Germinal center (tissue), 1 donor: Measurements from ENCODE around the gene ARMC3.
A peak's percentile ranks its signal among the peaks of the same experiment; 100 is the strongest.
"Not testable (repeated sequence)": the region's sequence is repeated elsewhere in the genome, so short reads cannot be mapped to it uniquely, and the experiment has no call there.

Experiments
- DNase-seq: peaks from one replicate; pipeline ENCODE4 v3.0.0; 2012; ENCODE audit warnings: mixed read lengths, low spot score

ARMC3 gene, protein sequence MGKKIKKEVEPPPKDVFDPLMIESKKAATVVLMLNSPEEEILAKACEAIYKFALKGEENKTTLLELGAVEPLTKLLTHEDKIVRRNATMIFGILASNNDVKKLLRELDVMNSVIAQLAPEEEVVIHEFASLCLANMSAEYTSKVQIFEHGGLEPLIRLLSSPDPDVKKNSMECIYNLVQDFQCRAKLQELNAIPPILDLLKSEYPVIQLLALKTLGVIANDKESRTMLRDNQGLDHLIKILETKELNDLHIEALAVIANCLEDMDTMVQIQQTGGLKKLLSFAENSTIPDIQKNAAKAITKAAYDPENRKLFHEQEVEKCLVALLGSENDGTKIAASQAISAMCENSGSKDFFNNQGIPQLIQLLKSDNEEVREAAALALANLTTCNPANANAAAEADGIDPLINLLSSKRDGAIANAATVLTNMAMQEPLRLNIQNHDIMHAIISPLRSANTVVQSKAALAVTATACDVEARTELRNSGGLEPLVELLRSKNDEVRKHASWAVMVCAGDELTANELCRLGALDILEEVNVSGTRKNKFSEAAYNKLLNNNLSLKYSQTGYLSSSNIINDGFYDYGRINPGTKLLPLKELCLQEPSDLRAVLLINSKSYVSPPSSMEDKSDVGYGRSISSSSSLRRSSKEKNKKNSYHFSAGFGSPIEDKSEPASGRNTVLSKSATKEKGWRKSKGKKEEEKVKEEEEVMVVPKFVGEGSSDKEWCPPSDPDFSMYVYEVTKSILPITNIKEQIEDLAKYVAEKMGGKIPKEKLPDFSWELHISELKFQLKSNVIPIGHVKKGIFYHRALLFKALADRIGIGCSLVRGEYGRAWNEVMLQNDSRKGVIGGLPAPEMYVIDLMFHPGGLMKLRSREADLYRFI

DNA sequence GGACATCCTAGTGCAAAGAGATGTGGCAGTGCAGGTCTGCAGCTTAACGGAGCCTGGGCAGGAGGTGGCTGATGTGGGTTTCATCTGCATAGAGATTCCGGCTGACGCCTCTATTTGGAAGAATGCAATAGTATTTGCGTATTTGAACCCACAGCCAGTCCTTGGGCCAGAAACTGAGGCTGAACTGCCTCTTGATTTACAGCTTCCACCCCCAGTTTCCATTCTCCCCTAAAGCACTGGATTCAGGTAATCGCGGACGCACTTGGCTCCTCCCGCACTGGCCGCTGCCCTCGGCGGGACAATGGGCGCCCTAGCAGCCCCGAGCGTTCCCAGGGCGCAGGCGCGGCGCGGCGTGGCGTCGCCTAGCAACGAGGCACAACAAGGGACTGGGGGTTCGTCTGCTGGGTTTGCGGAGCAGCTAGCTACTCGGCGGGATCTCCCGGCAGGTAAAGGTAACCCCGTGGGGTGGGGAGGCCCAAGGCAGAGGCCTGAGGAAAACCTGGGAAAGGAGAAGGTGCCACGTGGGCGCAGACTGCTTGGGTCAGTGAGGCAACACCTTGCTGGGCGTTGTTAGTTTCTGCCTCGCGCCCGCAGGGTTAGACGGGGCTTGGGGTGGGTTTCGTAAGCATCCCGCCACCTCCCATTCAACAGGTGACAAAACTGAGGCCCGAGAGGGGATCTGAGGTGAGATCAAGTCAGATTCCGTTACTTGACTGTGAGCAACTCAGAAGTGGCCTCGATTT lies at the start of gene ARMC3:
TSS of gene ARMC3 (plus strand) at position 393 of the 743 bp plus-strand sequence. CDS start 3,944 bp downstream, outside the sequence.
- DNase-seq, result peak; percentile 52

DNA sequence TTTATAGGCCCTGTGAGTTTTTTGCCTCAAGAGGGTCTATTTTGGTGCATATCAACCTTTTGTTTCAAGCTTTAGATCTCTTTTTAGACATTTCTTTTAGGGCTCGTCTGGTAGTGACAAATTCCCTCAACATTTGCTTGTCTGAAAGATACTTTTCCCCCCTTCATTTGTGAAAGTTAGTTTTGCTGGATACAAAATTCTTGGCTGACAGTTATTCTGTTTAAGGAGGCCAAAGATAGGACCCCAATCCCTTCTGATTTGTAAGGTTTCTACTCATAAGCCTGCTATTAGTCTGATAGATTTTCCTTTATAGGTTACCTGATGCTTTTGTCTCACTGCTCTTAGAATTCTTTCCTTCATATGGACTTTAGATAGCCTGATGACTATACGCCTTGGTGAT lies 36.1 kb upstream of the ARMC3 start:
- DNase-seq, result no peak

DNA sequence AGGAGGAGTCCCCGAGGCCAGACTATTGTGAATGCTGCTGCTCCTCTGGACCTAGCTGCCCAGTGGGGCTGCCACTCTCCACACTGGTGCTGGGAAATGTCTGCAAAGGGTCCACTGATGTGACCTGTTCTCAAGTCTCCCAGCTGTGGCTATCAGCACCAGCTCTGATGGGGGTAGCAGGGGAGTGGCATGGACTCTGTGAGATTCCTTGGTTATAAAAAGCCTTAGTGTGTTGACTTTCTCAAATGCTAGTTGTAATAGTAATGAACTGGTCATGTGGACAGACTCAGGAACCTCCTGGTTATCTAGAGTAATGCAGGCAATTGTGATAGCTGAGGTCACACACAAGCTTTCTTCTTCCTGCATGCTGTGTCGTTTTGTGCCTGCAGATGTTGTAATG lies 34.1 kb upstream of the ARMC3 start:
- no peak for DNase-seq

DNA sequence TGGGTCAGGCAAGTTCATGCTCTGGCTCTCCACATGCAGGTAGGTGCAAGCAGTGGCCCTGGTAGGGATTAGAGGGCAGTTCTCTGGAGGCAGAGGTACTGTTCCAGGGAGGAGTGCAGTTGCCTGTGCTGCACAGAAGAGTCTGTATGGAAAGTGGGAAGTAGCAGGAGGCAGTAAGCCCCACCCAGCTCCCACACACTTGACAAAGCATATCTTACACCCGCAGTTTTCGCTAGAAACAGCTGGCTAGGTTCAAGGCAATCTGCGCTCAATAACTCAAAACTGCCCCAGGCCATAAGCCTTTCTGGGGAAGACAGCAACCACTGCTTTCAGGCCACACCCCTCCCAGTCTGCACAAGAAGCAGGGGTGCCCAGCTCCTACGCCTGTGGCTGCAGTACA lies 33.1 kb upstream of the ARMC3 start:
- no peak for DNase-seq

DNA sequence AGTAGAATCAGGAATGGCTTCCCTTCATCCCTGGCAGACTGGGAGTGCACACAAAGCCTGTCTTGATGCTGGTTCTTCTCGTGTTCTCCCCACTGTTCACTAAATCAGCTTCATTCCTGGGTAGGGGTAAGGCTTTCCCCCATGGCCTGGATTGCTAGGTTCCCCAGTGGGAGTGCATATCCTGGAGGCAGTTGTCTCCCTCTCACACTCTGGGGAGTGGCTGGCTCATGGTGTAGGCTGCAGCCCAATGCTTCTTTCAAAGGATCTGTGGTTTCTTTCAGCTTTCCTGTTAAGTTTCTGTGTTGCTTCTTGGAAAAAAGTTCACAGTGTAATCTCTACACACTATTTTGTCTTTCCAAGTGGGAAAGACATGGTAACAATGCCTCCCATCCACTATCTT lies 32.6 kb upstream of the ARMC3 start:
- no peak for DNase-seq

DNA sequence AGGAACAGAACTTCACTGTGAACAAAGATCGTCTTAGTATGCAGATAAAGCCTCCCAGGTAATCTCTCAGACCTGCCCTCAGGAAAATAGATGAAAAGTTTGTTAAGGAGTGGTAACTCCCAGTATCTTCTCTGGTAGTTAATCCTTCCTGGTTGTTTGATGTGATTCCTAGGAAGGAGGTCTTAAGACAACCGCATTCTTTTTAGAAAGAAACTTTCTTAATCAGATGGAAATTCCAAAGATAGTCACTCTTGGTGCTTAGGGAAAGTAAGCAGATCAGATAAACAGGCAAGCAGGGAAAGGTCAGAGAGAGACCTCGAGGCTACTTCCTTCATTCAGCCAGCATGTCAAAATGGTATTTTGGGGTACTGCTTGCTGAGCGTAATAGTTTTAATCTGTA lies 30.5 kb upstream of the ARMC3 start:
- no peak for DNase-seq

DNA sequence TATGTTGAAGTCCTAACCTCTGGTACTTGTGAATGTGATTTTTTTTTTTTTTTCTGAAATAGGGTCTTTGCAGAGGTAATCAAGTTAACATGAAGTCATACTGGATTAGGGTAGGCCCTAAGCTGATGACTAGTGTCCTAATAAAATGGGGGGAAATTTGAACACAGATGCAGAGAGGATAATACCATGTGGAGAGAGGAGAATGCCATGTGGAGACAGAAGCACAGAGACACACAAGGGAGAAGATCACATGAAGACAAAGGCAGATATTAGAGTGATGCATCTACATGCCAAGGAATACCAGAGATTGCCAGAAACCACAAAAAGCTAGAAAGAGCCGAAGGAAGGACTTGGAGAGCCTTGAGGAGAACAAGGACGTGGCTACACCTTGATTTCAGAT lies 28.5 kb upstream of the ARMC3 start:
- no peak for DNase-seq

DNA sequence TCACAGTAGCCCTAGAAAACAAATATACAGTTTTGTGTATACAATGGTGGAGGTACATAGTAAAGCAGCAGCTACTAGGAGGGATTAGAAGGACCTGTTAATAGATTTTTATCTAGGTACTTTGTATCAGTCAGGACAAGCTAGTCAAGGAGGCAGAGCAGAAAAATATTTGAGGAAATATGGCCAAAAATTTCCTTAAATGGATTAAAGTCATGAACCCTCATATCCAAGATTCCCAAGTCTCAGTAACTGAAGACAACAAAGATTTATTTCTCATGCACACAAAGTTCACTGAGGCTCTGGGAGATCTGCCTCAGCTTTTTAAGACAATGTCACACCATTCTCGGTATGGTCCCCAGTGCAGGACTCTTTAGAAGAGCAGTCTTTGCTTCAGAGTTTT lies 28.1 kb upstream of the ARMC3 start:
- DNase-seq, result no peak

DNA sequence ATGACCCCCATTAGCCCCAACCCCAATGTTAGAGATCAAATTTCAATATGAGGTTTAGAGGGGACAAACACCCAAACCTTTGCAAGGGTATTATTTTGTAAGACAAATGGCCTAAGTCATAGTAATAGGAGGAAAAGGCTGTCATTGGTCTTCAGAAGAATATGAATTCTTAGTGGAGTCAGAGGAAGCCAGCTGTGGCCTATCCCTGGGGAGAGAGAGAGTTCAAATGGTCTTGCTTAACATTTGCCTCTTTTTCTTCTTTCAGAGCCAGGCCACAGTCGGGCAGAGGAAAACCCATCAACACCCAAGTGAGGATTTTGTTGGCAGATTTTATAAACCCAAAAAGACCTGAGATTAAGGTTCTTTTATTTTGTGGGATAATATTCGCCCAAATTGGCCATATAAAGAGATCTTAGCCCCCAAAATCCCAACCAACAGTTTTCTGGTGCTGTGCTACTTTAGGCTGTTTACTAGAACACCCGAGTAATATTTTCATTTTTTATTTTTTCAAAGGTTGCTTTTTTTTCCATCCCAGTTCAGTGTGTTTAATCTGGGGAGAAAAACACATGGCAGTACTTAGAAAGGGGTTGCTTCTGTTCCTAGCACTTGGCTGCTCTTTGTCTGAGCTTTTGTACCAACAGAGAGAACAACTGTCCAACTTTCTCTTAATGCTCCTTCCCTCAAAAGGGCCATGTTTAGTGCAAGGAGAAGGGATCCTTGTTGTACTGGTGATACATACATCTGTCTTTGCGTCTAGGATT lies 26.8 kb upstream of the ARMC3 start:
- DNase-seq, result no peak

DNA sequence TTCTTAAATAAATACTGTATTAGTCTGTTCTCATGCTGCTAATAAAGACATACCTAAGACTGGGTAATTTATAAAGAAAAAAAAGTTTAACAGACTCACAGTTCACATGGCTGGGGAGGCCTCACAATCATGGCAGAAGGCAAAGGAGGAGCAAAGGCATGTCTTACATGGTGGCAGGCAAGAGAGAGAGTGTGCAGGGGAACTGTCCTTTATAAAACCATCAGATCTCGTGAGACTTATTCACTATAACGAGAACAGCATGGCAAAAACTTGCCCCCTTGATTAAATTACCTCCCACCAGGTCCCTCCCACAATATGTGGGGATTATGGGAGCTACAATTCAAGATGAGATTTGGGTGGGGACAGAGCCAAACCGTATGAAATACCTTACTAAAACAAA lies 25.7 kb upstream of the ARMC3 start:
- DNase-seq, result not testable (repeated sequence)

DNA sequence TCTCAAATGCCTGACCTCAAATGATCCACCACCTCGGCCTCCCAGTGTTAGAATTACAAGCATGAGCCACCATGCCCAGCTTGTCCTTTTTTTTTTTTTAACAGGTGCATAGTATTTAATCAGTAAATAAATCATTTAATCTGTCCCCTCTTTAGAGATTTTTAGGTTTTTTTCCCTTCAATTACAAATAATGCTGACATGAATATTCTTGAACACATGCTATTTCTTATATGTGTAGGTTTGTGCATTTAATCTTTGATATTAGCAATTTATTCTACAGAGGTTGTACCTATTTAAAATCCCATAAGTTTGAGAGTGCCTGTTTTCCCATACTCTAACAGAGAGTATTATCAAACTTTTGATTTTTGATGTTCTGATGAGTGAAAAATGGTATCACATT lies 24.2 kb upstream of the ARMC3 start:
- DNase-seq, result no peak

DNA sequence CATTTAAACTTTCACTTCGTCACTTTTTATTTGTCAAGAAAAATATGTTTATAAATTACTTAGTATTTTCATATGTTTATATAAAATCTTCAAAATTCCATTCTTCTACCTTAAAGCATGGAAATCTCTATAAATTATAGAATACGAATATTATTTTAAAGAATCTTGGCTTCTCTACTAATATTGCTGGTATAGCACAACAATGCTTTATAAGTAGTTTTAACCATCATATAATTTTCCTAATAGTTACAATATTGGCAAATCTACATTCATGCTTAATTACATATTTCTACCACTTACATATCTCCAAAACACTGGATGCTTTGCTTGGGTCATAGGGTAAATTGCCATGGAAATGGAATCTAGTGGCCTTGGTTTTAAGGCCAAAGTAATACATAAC lies 21.1 kb upstream of the ARMC3 start:
- DNase-seq, result no peak

DNA sequence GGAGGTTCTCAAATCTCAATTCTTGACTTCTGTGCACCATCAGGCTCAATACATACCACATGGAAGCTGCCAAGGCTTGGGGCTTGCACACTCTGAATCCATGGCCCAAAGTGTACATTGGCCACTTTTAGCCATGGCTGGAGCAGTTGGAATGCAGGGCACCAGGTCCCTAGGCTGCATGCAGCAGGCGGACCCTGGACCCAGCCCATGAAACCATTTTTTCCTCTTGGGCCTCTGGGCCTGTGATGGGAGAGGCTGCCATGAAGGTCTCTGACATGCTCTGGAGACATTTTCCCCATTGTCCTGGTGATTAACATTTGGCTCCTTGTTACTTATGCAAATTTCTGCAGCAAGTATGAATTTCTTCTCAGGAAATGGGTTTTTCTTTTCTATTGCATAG lies 19.0 kb upstream of the ARMC3 start:
- no peak for DNase-seq

DNA sequence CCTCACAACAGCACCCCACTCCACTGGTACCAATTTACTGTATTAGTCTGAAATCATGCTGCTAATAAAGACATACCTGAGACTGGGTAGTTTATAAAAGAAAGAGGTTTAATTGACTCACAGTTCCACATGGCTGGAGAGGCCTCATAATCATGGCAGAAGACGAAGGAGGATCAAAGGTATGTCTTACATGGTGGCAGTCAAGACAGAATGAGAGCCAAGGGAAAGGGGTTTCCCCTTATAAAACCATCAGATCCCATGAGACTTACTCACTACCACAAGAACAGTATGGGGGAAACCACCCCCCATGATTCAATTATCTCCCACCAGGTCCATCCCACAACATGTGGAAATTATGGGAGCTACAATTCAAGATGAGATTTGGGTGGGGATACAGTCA lies 18.2 kb upstream of the ARMC3 start:
- not testable (repeated sequence) for DNase-seq

DNA sequence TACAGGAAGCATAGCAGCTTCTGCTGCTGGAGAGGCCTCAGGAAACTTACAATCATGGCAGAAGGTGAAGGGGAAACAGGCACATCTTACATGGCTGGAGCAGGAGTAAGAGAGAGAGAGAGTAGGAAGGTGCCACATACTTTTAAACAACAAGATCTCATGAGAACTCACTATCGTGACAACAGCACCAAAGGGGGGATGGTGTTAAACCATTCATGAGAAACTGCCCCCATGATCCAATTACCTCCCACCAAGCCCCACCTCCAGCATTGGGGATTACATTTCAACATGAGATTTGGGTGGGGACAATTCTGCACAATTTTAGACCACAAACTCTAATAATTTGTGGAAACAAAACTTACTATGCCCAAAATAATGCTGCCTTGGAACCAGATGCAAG lies 16.8 kb upstream of the ARMC3 start:
- DNase-seq, result no peak

DNA sequence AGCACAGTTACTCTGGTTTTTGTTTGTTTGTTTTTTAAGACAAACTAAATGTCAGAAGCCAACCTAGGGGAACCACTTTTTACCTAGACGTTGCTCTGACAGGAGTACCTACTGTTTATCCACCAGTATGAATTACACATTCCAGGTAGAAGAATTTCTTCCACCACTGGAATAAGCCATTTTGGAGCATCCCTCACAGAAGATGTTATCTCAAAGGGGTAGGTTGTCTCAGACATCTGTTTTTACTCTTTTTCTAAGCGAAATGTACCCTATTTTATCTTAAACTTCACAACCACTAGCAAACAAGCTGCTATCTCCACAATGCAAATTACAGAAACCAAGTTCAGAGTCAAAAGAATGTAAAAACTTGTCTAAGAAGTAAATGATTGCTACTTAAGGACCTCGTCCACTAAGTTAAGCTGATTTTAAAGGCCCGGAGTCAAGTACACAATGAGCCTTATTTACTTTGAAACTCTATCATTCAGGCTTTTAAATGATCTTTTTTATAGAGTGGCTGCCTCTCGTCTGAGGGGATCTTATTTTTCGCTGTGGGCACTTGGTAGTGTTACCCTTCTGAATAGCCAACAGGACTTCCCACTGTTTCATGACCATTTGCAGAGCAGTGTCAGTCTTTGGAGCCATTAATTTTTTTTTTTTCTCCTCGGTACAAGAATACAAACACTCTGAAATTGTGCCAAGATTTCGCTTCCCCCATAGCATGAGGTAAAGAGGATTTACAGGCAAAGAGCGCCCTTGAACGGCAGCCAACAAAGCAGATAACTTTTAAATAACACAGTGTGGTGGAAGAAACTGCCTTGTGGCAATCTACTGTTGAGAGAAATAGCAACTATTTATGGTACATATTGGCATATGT lies 15.7 kb upstream of the ARMC3 start:
- DNase-seq, result no peak

DNA sequence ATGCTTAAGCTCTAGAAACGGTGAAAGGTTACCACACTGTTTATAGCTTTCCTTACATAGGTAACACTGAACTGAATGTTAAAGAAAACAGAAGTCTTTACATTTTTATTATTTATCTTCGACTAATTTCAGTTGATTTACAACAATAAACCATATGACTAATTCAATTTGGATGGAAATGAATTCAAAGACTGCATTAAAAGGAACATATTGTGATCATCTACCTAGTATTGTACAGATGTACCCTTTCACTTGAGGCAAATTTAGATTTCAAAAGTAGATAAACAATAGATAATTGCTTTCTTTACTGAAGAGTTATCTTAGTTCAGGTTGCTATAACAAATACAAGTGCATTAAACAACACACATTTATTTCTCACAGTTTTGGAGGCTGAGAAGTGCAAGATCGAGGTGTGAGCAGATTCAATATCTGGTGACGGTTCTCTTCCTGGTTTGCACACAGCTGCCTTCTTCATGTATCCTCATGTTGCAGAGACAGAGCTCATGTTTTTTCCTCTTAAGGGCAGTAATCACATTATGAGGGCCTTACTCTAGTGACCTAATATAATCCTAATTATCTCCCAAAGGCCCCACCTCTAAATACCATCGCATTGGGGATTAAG lies 15.0 kb upstream of the ARMC3 start:
- DNase-seq, result no peak

DNA sequence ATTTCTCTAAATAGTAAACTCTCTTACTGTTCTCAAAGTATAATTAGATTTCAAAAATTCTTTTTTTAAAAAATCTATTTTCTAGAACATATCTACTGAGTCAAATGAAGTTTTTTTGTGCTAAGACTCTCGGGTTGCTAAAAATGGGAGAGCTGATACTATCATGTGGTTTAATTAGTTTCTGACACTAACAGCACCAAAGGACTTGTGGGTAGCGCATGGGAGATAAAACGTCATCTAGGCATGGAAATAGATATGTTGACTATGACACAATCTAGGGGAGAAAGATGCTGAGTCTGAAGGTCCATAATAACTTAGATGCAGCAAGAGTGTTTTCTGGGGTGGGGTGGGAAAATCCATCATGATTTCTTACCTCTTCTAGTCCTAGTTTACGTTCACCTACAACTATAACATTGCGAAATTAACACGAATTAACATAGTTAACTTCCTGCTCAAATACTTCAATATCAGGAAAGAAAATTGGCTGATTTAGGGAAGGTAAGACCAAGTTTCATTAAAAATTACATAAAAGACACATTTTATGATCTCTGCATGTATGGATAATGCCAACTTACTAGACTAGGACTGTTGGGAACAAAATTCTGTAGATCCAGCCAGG lies 14.3 kb upstream of the ARMC3 start:
- DNase-seq, result no peak

DNA sequence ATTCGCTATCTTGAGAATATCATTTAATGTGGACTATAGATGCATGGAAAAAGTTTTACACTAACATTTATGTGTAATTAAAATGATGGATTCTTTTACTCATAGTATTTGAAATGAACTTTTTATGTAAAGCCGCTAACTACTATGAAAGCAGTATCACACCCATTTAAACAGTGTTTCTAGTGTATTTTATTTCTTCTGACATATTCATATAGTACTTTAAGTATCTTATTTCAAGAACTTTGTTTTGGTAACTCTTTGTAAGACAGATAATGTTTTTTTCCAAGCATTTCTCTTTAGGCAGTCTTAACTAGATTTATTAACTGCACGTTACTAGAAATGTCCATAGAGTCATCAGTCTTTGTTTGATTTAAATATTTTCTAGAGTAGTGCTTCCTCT lies 12.5 kb upstream of the ARMC3 start:
- DNase-seq, result no peak

DNA sequence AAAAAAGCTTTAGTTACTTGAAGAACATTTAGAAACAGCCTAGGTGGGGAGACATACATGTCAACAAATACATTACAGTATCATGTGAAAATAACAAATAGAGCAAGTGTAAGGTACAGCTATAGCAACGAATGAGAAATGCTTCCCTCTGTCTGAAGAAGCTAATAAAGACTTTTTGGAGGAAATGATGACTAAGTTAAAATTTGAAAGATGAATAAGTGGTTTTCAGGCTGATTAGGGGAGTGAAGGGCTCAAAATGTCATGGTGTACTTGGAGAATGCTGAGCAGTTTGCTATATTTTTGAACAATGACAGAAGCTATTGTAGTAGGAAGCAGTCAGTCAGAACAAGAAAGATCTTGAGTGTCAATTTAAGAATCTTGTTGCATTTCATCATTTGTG lies 2.8 kb upstream of the ARMC3 start:
- DNase-seq, result no peak
